Measurements from ENCODE around the gene A2M.

- TF ChIP-seq, protein P1, sequence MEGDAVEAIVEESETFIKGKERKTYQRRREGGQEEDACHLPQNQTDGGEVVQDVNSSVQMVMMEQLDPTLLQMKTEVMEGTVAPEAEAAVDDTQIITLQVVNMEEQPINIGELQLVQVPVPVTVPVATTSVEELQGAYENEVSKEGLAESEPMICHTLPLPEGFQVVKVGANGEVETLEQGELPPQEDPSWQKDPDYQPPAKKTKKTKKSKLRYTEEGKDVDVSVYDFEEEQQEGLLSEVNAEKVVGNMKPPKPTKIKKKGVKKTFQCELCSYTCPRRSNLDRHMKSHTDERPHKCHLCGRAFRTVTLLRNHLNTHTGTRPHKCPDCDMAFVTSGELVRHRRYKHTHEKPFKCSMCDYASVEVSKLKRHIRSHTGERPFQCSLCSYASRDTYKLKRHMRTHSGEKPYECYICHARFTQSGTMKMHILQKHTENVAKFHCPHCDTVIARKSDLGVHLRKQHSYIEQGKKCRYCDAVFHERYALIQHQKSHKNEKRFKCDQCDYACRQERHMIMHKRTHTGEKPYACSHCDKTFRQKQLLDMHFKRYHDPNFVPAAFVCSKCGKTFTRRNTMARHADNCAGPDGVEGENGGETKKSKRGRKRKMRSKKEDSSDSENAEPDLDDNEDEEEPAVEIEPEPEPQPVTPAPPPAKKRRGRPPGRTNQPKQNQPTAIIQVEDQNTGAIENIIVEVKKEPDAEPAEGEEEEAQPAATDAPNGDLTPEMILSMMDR (IDR thresholded peaks at IDR 0.05 in 4 of 5, conservative IDR thresholded peaks at IDR 0.05 in 1 of 5): no peak
- TF ChIP-seq POLR2A (IDR thresholded peaks at IDR 0.05): no peak
Measured at GRCh38 chr12:9111525-9111924, 4.2 kb downstream of the A2M start.
